Measurements from ENCODE around the gene USP34.
A peak's percentile ranks its signal among the peaks of the same experiment; 100 is the strongest.
"Not testable (repeated sequence)": the region's sequence is repeated elsewhere in the genome, so short reads cannot be mapped to it uniquely, and the experiment has no call there.

USP34 gene

DNA sequence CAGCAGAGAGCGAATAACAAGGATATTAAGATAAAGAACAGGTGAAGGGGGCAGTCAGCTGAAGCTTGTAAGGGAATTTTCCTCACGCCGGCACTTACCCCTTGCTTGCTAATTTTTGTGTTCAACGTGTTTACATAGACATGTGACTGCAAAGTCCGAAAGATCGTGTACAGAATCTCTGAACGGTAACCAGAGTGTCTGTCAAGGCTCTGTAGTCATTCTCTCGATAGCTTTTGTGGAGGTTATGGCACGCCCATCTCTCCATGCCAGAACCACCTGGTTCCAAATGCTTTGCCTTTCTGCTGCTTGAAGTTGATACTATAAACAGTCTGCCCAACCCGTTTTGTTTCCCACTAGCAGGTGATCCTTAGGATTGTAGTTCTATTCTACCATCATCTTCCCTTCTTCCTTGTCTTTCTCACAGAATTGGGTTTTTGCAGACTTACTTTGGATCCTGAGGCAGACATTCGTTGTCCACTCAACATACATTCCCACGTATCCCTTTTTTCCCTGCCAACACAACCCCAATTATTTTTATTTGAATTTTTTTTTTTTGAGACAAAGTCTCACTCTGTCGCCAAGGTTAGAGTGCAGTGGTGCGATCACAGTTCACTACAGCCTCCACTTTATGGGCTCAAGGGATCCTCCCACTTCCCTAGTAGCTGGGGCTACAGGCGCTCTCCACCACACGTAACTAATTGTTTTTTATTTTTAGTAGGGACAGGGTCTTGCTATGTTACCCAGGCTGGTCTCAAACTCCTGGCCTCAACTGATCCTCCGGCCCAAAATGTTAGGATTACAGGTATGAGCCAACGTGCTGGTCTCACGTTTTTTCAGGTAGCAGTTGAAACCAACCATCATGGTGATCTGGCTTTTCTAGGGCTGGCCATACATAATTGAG is 1.3 kb upstream of the USP34 start:
- TF ChIP-seq POLR2A (IDR thresholded peaks at IDR 0.05; ENCODE audit: low read length) (no peak), GATA1 (IDR thresholded peaks at IDR 0.05; ENCODE audit: low read depth, low read length) (no peak)
- peak; percentile 74 to 78 for DNase-seq

GRCh38 chr2:61470122-61470951 is 550 bp downstream of the USP34 start:
- peak; percentile 91 to 93 for DNase-seq
- TF ChIP-seq GATA1 (IDR thresholded peaks at IDR 0.05; ENCODE audit: low read depth, low read length) (no peak), POLR2A (IDR thresholded peaks at IDR 0.05; ENCODE audit: low read length) (no peak)

DNA sequence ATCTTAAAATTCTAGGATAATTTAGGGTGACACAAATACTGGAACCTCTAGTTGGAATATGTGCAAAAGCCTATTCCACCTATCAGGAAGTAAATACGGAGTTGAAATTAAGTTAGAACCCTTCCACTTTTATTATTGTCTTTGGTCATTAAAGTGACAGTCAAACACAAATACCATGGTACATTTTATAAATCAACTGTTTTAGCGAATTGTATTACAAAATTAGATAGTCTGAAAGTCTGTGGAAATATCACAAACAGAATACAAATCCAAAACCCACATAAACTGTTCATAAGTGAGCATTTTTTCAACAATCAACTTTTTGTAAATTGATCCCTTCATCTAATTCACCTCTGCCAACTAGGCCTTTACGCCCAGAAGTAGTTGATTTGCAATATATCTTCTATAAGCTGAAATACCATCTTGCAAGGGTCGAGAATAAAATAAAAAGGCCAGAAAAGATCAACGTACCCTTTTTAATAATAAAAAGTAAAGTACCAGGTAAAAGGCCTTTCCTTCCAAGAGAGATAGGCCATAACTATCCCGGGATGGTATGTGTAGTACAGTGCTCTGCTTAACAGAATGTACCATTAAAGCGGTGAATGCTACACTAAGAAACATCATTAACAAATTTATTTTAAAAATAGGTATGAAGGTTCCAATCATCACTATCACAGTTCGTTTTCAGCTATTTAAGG is 1.3 kb downstream of the USP34 start:
- DNase-seq: peak; percentile 55 to 69
- TF ChIP-seq POLR2A (IDR thresholded peaks at IDR 0.05; ENCODE audit: low read length) (no peak), GATA1 (IDR thresholded peaks at IDR 0.05; ENCODE audit: low read depth, low read length) (no peak)

DNA sequence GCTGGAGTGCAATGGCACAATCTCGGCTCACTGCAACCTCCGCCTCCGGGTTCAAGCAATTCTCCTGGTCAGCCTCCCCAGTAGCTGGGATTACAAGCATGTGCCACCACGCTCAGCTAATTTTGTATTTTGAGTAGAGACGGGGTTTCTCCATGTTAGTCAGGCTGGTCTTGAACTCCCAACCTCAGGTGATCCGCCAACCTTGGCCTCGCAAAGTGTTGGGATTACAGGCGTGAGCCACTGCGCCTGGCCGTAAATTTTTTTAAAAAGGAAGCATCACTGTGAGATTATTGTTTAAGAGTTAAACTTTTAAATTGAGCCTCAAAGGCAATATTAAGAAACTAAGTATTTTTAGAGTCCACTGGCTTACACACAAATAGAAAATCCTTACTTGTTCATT is 2.7 kb downstream of the USP34 start:
- not testable (repeated sequence) for DNase-seq

GRCh38 chr2:61465045-61465444 is 5.8 kb downstream of the USP34 start:
- TF ChIP-seq GATA1 (IDR thresholded peaks at IDR 0.05; ENCODE audit: low read depth, low read length) (no peak), POLR2A (IDR thresholded peaks at IDR 0.05; ENCODE audit: low read length) (no peak)
- no peak for DNase-seq

GRCh38 chr2:61463769-61464475 is 7.0 kb downstream of the USP34 start:
- no peak for DNase-seq
- TF ChIP-seq POLR2A (IDR thresholded peaks at IDR 0.05; ENCODE audit: low read length) (no peak), GATA1 (IDR thresholded peaks at IDR 0.05; ENCODE audit: low read depth, low read length) (no peak)

- DNase-seq: no peak
- TF ChIP-seq GATA1 (IDR thresholded peaks at IDR 0.05; ENCODE audit: low read depth, low read length) (no peak), POLR2A (IDR thresholded peaks at IDR 0.05; ENCODE audit: low read length) (no peak)
Observed at GRCh38 chr2:61461404-61461803, 9.5 kb downstream of the USP34 start.

DNA sequence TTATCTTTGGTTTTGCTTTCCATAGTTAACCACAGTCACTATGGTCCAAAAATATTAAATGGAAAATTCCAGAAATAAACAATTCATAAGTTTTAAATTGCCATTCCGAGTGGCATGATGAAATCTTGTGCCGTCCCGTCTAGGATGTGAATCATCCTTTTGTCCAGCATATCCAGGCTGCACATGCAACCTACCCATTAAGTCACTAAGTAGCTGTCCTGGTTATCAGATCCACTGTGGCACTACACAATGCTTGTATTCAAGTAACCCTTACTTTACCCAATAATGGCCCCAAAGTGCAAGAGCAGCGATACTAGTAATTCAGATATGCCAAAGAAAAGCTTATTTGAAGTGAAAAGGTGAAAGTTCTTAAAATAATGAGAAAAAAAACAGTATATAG is 10.7 kb downstream of the USP34 start:
- DNase-seq: peak; percentile 32 to 36
- no peak for TF ChIP-seq POLR2A (IDR thresholded peaks at IDR 0.05; ENCODE audit: low read length)
- no peak for TF ChIP-seq GATA1 (IDR thresholded peaks at IDR 0.05; ENCODE audit: low read depth, low read length)

DNA sequence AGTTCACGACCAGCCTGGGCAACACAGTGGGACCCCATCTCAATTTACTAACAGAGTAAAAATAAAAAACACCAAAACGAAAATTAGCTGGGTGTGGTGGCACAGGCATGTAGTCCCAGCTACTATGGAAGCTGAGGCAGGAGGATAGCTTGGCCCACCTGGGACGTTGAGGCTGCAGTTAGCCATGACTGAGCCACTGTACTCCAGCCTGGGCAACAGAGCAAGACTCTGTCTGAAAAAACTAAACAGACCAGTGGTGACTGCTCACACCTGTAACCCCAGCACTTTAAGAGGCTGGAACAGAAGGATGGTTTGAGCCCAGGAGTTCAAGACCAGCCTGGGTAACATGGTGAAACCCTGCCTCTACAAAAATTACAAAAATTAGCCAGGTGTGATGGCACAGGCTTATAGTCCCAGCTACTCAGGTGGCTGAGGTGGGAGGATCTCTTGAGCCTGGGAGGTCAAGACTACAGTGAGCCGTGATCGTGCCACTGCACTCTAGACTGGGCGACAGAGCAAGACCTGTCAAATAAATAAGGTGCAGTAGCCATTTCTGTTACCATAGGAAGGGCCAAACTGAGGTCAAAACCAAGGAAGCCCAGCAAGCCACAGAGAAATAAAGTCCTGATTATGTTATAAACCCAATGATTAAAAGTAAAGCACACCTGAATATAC is 14.0 kb downstream of the USP34 start:
- DNase-seq: no peak
- no peak for TF ChIP-seq GATA1 (IDR thresholded peaks at IDR 0.05; ENCODE audit: low read depth, low read length)
- no peak for TF ChIP-seq POLR2A (IDR thresholded peaks at IDR 0.05; ENCODE audit: low read length)

- DNase-seq: no peak
- TF ChIP-seq POLR2A (IDR thresholded peaks at IDR 0.05; ENCODE audit: low read length) (no peak), GATA1 (IDR thresholded peaks at IDR 0.05; ENCODE audit: low read depth, low read length) (no peak)
Observed at GRCh38 chr2:61456070-61456745, 14.7 kb downstream of the USP34 start.

DNA sequence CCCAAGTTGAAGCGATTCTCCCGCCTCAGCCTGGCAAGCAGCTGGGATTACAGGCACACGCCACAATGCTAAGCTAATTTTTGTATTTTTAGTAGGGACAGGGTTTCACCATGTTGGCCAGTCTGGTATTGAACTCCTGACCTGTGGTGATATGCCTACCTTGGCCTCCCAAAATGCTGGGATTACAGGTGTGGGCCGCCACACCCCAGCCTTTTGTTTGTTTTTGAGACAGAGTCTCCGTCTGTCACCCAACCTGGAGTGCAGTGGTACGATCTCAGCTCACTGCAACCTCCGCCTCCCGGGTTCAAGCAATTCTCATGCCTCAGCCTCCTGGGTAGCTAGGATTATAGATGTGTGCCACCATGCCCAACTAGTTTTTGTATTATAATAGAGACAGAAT is 15.9 kb downstream of the USP34 start:
- DNase-seq: not testable (repeated sequence)

DNA sequence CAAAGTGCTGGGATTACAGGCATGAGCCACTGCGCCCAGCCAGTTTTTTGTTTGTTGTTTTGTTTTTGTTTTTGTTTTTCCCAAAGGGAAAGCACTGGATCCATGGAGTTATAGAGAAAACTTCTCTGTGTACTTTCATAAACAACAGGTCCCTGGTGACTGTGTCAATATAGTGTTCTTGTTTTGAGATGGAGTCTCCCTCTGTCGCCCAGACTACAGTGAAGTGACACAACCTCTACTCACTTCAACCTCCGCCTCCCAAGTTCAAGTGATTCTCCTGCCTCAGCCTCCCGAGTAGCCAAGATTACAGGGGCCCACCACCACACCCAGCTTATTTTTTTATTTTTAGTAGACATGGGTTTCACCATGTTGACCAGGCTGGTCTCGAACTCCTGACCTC is 16.5 kb downstream of the USP34 start:
- TF ChIP-seq POLR2A (IDR thresholded peaks at IDR 0.05; ENCODE audit: low read length): no peak
- TF ChIP-seq GATA1 (IDR thresholded peaks at IDR 0.05; ENCODE audit: low read depth, low read length): no peak
- no peak for DNase-seq

DNA sequence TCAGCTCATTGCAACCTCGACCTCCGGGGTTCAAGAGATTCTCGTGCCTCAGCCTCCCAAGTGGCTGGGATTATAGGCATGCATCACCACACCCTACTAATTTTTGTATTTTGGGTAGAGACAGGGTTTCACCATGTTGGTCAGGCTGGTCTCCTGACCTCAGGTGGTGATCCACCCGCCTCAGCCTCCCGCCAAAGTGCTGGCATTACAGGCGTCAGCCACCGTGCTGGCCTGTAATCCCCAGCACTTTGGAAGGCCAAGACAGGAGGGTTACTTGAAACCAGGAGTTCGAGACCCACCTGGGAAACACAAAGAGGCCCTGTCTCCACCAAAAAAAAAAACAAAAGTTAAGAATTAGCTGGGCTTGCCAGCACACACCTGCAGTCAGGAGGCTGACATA is 18.5 kb downstream of the USP34 start:
- DNase-seq: no peak
- TF ChIP-seq POLR2A (IDR thresholded peaks at IDR 0.05; ENCODE audit: low read length) (no peak), GATA1 (IDR thresholded peaks at IDR 0.05; ENCODE audit: low read depth, low read length) (no peak)

All from erythroblast (primary cell).